SK-N-MC (cell line): Measurements from ENCODE around the gene SLCO3A1.

ENCODE experiments used
- EZH2 ChIP-seq: fragments of 200-600 bp; sonication (generic); IDR thresholded peaks from one replicate; pipeline ENCODE4 v1.6.1; 2017; ENCODE audit warnings: antibody characterized with exemption
- FOXP2 ChIP-seq: optimal IDR thresholded peaks from 2 replicates; pipeline ENCODE3; 2011; ENCODE audit warnings: mild to moderate bottlenecking, moderate library complexity; ENCODE audit not compliant: insufficient read depth; ENCODE audit errors: extremely low read length, control extremely low read depth
- POLR2AphosphoS5 ChIP-seq: IDR thresholded peaks from 2 replicates; pipeline ENCODE4 v1.6.1; 2012; ENCODE audit warnings: mild to moderate bottlenecking, low read depth, low read length, borderline replicate concordance

DNA sequence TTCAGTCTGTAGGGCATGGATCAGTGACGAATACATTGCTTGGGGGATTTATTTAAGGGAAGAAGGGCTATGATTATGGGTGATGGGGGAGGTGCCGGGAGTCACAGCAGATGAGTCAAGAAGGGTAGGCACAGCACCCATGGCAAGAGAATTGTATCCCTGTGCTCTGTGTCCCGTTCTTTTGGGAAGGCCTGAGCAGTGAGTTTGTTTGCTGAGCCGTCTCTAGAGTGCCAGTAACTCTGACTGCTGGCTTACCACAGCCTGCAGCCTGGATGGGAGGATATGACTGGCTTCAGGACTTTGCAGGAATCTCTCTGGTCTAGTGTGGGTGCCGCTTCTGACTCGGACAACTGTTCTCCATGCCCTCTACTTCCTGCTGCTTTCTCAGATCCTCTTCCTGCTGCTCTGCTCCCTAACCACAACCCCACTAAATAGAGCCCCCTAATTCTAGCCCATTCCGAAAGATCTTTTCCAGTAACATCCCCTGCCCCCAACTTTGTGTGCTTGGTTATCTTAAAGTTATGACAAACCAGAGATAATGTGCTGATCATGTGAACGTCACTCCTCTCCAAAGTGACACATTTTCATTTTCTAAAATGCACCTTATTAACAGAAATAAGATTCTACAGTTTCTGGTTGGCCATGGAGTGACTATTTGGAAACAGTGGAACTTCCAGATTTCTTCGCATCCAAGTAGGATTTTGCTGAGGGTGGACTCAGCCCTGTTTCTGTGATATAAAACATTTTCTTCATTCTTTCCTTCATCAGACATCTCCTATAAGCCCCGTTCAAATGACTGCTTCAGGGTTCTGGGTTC lies 239.0 kb downstream of the SLCO3A1 start:
- TF ChIP-seq EZH2, result no peak
- TF ChIP-seq POLR2AphosphoS5, result no peak
- no peak for TF ChIP-seq FOXP2
